ENCODE measurements around the gene OR6F1. TPM values are rescaled to one million over a fixed set of nuclear protein-coding genes. Genes with fewer than 3 reads are reported as not detected.

Gene OR6F1
- total RNA-seq, 1 donor from 2014 or later = not detected

Other genes starting within 250 kb of the OR6F1 start
- gene OR2C3, start 180.2 kb downstream of the OR6F1 start, total RNA-seq = not detected
- gene GCSAML, start 167.5 kb downstream of the OR6F1 start, total RNA-seq = not detected
- gene OR2G2, start 128.3 kb downstream of the OR6F1 start, total RNA-seq = not detected
- not detected for gene OR2G3, start 111.1 kb downstream of the OR6F1 start, total RNA-seq
- not detected for gene OR13G1, start 36.9 kb downstream of the OR6F1 start, total RNA-seq
- not detected for gene OR14K1, start 22.0 kb upstream of the OR6F1 start, total RNA-seq
- gene OR14A2, start 31.5 kb upstream of the OR6F1 start, total RNA-seq = not detected
- not detected for gene OR1C1, start 43.9 kb upstream of the OR6F1 start, total RNA-seq
- not detected for gene OR14A16, start 107.5 kb upstream of the OR6F1 start, total RNA-seq
- not detected for gene OR11L1, start 125.2 kb upstream of the OR6F1 start, total RNA-seq
- gene TRIM58, start 140.5 kb upstream of the OR6F1 start, total RNA-seq = 0.07 TPM
- not detected for gene OR2W3, start 178.9 kb upstream of the OR6F1 start, total RNA-seq
- gene OR2T8, start 203.6 kb upstream of the OR6F1 start, total RNA-seq = not detected
- gene OR2AJ1, start 208.2 kb upstream of the OR6F1 start, total RNA-seq = not detected
- gene OR2L8, start 232.2 kb upstream of the OR6F1 start, total RNA-seq = not detected
- not detected for gene OR2AK2, start 248.6 kb upstream of the OR6F1 start, total RNA-seq

All from left ventricle myocardium superior (tissue), 1 donor.